Activated CD8-positive, alpha-beta memory T cell treated with anti-CD3 and anti-CD28 coated beads for 4 hours (primary cell): Measurements from ENCODE around the gene CNKSR3.

Experiments used
- DNase-seq, 2 donors: peaks; one replicate each; pipeline ENCODE4 v3.0.0-alpha.2; 2020; ENCODE audit warnings: low read depth in 2 of 2

The CNKSR3 gene

DNA sequence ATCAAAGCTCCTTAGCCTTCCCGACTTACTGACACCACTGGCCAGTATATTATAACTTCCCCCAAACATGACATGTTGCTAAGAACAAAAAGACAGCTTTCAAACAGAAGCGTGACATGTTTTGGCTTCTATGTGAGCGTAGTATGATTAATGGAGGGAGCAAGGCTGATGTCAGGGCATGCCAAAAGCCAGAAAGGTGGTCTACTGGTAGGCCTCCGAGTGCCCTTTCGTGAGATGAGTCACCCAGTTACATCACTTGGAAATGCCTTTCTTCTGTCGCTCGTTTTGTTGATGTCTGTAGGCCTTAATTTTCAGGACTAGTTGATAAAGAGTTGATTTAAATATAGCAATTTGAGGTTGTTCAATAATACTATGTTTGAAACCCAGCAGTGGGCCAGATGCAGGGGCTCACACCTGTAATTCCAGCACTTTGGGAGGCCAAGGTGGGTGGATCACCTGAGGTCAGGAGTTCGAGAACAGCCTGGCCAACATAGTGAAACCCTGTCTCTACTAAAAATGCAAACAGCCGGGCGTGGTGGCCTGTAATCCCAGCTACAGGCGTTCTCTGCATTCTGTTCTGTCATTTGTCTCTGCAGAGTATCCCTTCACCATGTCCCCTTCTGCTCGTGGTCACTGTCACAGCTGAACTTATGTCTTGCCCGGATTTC, 53.3 kb downstream of the CNKSR3 start:
- DNase-seq = no peak

DNA sequence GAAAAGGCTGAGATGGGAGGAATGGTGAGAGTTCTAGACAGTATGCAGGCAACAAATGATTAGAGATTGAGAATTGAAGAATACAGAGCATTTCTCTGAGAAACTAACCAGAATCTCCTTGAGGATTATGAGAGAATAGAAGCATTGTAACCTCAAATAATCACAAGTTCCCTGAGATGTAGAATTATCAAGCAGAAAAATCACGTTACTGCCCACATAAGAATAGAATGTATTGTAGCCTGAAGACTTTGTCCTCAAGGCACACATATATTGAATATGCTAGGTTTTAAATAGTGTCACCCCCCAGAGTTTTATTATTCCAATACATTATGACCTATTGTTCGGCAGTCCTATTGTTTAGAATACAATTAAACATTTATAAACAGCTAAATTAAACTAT, 57.2 kb downstream of the CNKSR3 start:
- no peak for DNase-seq

GRCh38 chr6:154450498-154450897, 60.0 kb downstream of the CNKSR3 start:
- no peak for DNase-seq

GRCh38 chr6:154448448-154449096, 61.9 kb downstream of the CNKSR3 start:
- DNase-seq = no peak

DNA sequence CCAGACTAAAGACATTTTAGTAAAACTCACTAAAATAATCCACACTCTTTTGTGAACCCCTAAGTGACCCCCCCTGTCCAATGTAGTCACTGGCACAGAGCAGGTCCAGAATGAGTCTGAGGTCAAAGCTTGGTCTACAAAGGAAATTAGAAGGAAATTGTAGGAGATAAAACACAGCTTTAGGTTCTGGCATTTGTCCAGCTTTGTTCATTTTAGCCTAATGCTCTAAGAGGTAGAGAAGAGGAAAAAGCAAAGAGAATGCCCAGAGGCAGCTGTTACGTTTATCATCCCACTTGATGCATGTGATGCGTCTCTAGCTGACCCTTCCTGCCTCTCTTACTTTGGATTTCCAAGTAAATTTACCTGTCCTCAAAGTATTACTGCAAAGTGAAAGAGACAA, 62.5 kb downstream of the CNKSR3 start:
- no peak for DNase-seq

DNA sequence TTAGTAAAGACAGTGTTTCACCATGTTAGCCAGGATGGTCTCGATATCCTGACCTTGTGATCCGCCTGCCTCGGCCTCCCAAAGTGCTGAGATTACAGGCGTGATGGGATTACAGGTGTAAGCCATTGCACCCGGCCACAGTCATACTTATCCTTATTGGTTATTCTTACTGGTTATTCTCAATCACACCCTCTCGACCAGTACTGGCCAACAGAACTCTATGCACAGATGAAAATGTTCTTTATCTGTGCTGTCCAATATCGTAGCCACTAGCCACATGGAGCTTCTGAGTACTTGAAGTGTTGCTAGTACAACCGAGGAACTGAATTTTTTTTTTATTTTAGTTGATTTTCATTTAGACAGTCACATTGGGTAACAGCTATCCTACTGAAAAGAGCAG, 63.5 kb downstream of the CNKSR3 start:
- no peak for DNase-seq

DNA sequence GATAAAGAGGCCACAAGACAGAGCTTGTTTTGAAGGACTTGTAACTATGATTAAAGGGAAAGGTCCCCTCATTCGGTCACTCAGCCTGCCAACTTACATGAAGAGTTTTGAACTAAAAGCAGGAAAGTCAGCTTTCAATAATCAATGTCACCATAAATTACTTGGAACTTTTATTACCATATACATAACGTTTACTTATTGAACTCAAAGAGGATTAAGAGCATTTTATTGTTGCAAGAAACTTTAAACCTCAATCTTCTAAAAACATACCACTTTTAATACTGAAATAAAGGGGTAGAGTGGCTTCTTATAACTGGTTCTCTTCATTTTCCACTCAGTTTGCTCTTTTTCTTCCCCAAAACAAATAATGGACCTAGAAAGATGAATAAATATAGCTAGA, 65.1 kb downstream of the CNKSR3 start:
- DNase-seq = no peak

DNA sequence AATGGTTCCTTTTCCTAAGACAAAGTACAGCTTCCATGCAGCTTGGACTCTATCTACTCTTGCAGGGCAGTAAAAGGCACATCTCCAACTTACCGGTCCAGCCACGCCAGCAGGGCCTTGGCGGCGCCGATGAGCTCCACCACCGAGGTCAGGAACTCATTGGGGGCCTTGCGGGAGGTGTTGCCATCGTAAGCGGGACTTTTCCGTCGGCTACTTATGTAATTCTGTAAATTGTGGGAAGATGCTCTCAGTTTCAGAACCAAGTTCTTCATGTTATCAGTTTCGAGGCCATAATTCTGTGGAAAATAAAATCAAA, 68.5 kb downstream of the CNKSR3 start:
- no peak for DNase-seq

GRCh38 chr6:154440422-154441043, 70.0 kb downstream of the CNKSR3 start:
- no peak for DNase-seq

- DNase-seq = no peak
Observed at GRCh38 chr6:154440022-154440421, 70.5 kb downstream of the CNKSR3 start.

GRCh38 chr6:154438882-154439415, 71.5 kb downstream of the CNKSR3 start:
- no peak for DNase-seq

GRCh38 chr6:154435400-154435945, 75.0 kb downstream of the CNKSR3 start:
- no peak for DNase-seq

GRCh38 chr6:154434662-154435061, 75.8 kb downstream of the CNKSR3 start:
- DNase-seq = no peak

GRCh38 chr6:154433477-154434241, 76.8 kb downstream of the CNKSR3 start:
- DNase-seq = no peak

- DNase-seq = no peak
Observed at GRCh38 chr6:154432533-154433476, 77.7 kb downstream of the CNKSR3 start.

GRCh38 chr6:154430481-154430919, 80.0 kb downstream of the CNKSR3 start:
- DNase-seq = no peak

DNA sequence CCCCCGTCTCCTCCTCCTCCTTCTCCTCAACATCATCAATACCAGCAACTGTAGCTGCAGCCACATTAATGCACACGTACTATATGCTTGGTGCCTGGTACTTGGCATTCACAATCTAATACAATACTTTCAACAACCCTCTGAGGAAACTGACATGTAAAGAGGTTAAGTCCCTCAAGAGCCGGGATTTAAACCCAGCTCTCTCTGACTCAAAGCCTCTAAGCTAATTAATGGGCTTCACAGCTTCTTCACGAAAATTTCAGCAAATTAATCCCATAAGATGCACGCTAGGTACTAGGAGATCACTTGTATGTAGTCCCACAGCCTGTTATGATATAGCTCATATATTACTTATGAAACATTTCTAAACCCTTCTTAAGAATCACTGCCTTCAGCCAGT, 80.8 kb downstream of the CNKSR3 start:
- no peak for DNase-seq

DNA sequence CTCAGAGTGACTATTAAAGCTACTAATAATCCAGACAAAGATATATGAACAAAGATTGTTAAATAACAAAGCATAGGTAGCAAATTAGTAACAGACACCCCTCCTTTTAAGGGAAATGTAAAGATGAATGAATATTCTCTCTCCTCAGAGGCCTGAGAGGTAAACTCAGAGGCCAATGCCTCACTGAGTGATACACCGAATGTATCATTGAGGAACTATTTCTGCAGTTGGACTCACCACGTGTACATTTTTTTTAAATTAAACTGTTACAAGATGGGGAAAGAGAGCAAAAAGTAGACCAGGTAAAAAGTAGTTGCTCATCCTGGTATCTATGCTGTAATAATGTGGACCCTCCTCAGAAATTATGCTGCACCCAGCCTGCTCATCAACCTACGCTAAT, 81.6 kb downstream of the CNKSR3 start:
- no peak for DNase-seq

- no peak for DNase-seq
Observed at GRCh38 chr6:154427446-154427845, 83.0 kb downstream of the CNKSR3 start.

GRCh38 chr6:154426997-154427396, 83.5 kb downstream of the CNKSR3 start:
- DNase-seq = no peak

- DNase-seq = no peak
Observed at GRCh38 chr6:154425034-154425433, 85.5 kb downstream of the CNKSR3 start.
